GM12864 (cell line): ENCODE data around the gene DET1.

ENCODE experiments used
- DNase-seq: peaks from one replicate; pipeline ENCODE4 v3.0.0-alpha.2; 2011; ENCODE audit warnings: low read depth
- H3K4me3 ChIP-seq: 2 replicates; pipeline ENCODE4 v1.5.1; 2011; ENCODE audit warnings: mild to moderate bottlenecking, low read depth, low read length, control low read depth
- CTCF ChIP-seq: IDR thresholded peaks from 2 replicates; pipeline ENCODE4 v1.5.1; 2011; ENCODE audit warnings: low read depth, mild to moderate bottlenecking, moderate library complexity, low read length, control low read depth, inconsistent platforms; ENCODE audit errors: missing control alignments

The DET1 gene

GRCh38 chr15:88539441-88539840, 7.0 kb downstream of the DET1 start:
- no peak overlapping the region for H3K4me3 ChIP-seq

GRCh38 chr15:88538972-88539371, 7.5 kb downstream of the DET1 start:
- no peak for TF ChIP-seq CTCF
- no peak overlapping the region for H3K4me3 ChIP-seq

More at GRCh38 chr15:88539441-88539840, 7.0 kb downstream of the DET1 start:
- no peak for TF ChIP-seq CTCF
- no peak for DNase-seq

GRCh38 chr15:88537591-88538317, 8.7 kb downstream of the DET1 start:
- H3K4me3 ChIP-seq = no peak overlapping the region
- TF ChIP-seq CTCF = no peak
- no peak for DNase-seq

More at GRCh38 chr15:88538972-88539371, 7.5 kb downstream of the DET1 start:
- no peak for DNase-seq

GRCh38 chr15:88535607-88536313, 10.7 kb downstream of the DET1 start:
- no peak for TF ChIP-seq CTCF
- H3K4me3 ChIP-seq = no peak overlapping the region
- no peak for DNase-seq

GRCh38 chr15:88535100-88535499, 11.4 kb downstream of the DET1 start:
- no peak for DNase-seq
- no peak overlapping the region for H3K4me3 ChIP-seq
- no peak for TF ChIP-seq CTCF

- no peak overlapping the region for H3K4me3 ChIP-seq
- TF ChIP-seq CTCF = no peak
- DNase-seq = no peak
Observed at GRCh38 chr15:88533376-88533775, 13.1 kb downstream of the DET1 start.
